Measurements from ENCODE around the gene CDH18.

CDH18 gene

GRCh38 chr5:19713740-19714139 lies 274.3 kb downstream of the CDH18 start:
- DNase-seq, result no peak

GRCh38 chr5:19709403-19709802 lies 278.6 kb downstream of the CDH18 start:
- DNase-seq, result no peak

- no peak for DNase-seq
These were observed 281.2 kb downstream of the CDH18 start for GRCh38 chr5:19706776-19707175.

GRCh38 chr5:19701731-19702130 lies 286.3 kb downstream of the CDH18 start:
- DNase-seq, result no peak

- no peak for DNase-seq
These were observed 292.9 kb downstream of the CDH18 start for GRCh38 chr5:19694949-19695611.

- no peak for DNase-seq
These were observed 297.0 kb downstream of the CDH18 start for GRCh38 chr5:19690978-19691377.

GRCh38 chr5:19685473-19685872 lies 302.5 kb downstream of the CDH18 start:
- no peak for DNase-seq

GRCh38 chr5:19676895-19677294 lies 311.1 kb downstream of the CDH18 start:
- no peak for DNase-seq

- DNase-seq, result no peak
These were observed 327.3 kb downstream of the CDH18 start for GRCh38 chr5:19660679-19661078.

- no peak for DNase-seq
These were observed 332.4 kb downstream of the CDH18 start for GRCh38 chr5:19655627-19656026.

GRCh38 chr5:19638461-19638860 lies 349.5 kb downstream of the CDH18 start:
- DNase-seq, result no peak

GRCh38 chr5:19630876-19631275 lies 357.1 kb downstream of the CDH18 start:
- no peak for DNase-seq

GRCh38 chr5:19626211-19626610 lies 361.8 kb downstream of the CDH18 start:
- DNase-seq, result no peak

- no peak for DNase-seq
These were observed 362.4 kb downstream of the CDH18 start for GRCh38 chr5:19625562-19625961.

- DNase-seq, result no peak
These were observed 368.4 kb downstream of the CDH18 start for GRCh38 chr5:19619571-19619970.

GRCh38 chr5:19616701-19617215 lies 371.2 kb downstream of the CDH18 start:
- no peak for DNase-seq

GRCh38 chr5:19615661-19616060 lies 372.3 kb downstream of the CDH18 start:
- no peak for DNase-seq

- no peak for DNase-seq
These were observed 372.9 kb downstream of the CDH18 start for GRCh38 chr5:19615071-19615470.

GRCh38 chr5:19608444-19609002 lies 379.5 kb downstream of the CDH18 start:
- no peak for DNase-seq

- no peak for DNase-seq
These were observed 382.1 kb downstream of the CDH18 start for GRCh38 chr5:19605846-19606407.

- no peak for DNase-seq
These were observed 403.9 kb downstream of the CDH18 start for GRCh38 chr5:19584131-19584530.

GRCh38 chr5:19577882-19578281 lies 410.1 kb downstream of the CDH18 start:
- no peak for DNase-seq

GRCh38 chr5:19568004-19568403 lies 420.0 kb downstream of the CDH18 start:
- DNase-seq, result no peak

- no peak for DNase-seq
These were observed 422.5 kb downstream of the CDH18 start for GRCh38 chr5:19565466-19565865.

- DNase-seq, result no peak
These were observed 424.0 kb downstream of the CDH18 start for GRCh38 chr5:19564036-19564435.
